Mesothelial cell of epicardium (in vitro differentiated cells): ENCODE measurements around the gene DNAH8. TPM values are rescaled to one million over a fixed set of nuclear protein-coding genes. Genes with fewer than 3 reads are reported as not detected.

ENCODE experiments used
- DNase-seq, 2 experiments: peaks; one replicate each; pipeline ENCODE4 v3.0.0; 2021; ENCODE audit warnings: low spot score in 2 of 2; ENCODE audit not compliant: unreplicated experiment in 2 of 2
- H3K27ac Mint-ChIP-seq: 2 replicates; pipeline ENCODE4 v1.8.0; 2021; ENCODE audit warnings: mixed read lengths
- H3K27me3 Mint-ChIP-seq: 2 replicates; pipeline ENCODE4 v1.8.0; 2021; ENCODE audit warnings: low read depth, mixed read lengths
- H3K36me3 Mint-ChIP-seq: 2 replicates; pipeline ENCODE4 v1.8.0; 2021; ENCODE audit warnings: mixed read lengths
- H3K4me1 Mint-ChIP-seq: 2 replicates; pipeline ENCODE4 v1.8.0; 2021; ENCODE audit warnings: mixed read lengths
- H3K4me3 Mint-ChIP-seq: 2 replicates; pipeline ENCODE4 v1.8.0; 2021; ENCODE audit warnings: mild to moderate bottlenecking, moderate library complexity, mixed read lengths
- H3K9me3 Mint-ChIP-seq: 2 replicates; pipeline ENCODE4 v1.8.0; 2021; ENCODE audit warnings: mixed read lengths
- CTCF ChIP-seq: fragments of 200-600 bp; sonication (generic); IDR thresholded peaks from one replicate; pipeline ENCODE4 v1.5.0; 2021; ENCODE audit warnings: antibody characterized with exemption; ENCODE audit not compliant: unreplicated experiment
- total RNA-seq: library from RNA; stranded (reverse); gene quantifications from 3 replicates; pipeline ENCODE4 v1.2.1, GENCODE V29; 2021

DNAH8 gene
- total RNA-seq, 1 donor from 2014 or later, result 0.25 TPM

GRCh38 chr6:38703949-38704590, 11.0 kb upstream of the DNAH8 start:
- DNase-seq, result no peak
- TF ChIP-seq CTCF, result no peak
- H3K27me3 Mint-ChIP-seq, result peaks cover 7% of the 10 kb centered on the region
- H3K36me3 Mint-ChIP-seq, result peaks cover 24% of the 10 kb centered on the region
- no peak overlapping the region for H3K27ac Mint-ChIP-seq
- peaks cover 18% of the 10 kb centered on the region for H3K4me1 Mint-ChIP-seq
- H3K4me3 Mint-ChIP-seq, result no peak overlapping the region
- peaks cover 17% of the 10 kb centered on the region for H3K9me3 Mint-ChIP-seq

- H3K27me3 Mint-ChIP-seq, result peaks cover 7% of the 10 kb centered on the region
- H3K36me3 Mint-ChIP-seq, result peaks cover 14% of the 10 kb centered on the region
- no peak for TF ChIP-seq CTCF
- peaks cover 18% of the 10 kb centered on the region for H3K4me1 Mint-ChIP-seq
- no peak for DNase-seq
- H3K27ac Mint-ChIP-seq, result no peak overlapping the region
- no peak overlapping the region for H3K4me3 Mint-ChIP-seq
- H3K9me3 Mint-ChIP-seq, result peaks cover 11% of the 10 kb centered on the region
Observed at GRCh38 chr6:38705924-38706323, 9.2 kb upstream of the DNAH8 start.

- TF ChIP-seq CTCF, result no peak
- Mint-ChIP-seq H3K9me3 (peaks cover 9% of the 10 kb centered on the region), H3K4me3 (no peak overlapping the region), H3K4me1 (peaks cover 4% of the 10 kb centered on the region), H3K27ac (no peak overlapping the region), H3K36me3 (peaks cover 6% of the 10 kb centered on the region), H3K27me3 (peaks cover 16% of the 10 kb centered on the region)
- no peak for DNase-seq
Observed at GRCh38 chr6:38708496-38708895, 6.6 kb upstream of the DNAH8 start.

- peaks cover 6% of the 10 kb centered on the region for H3K36me3 Mint-ChIP-seq
- no peak overlapping the region for H3K27ac Mint-ChIP-seq
- peaks cover 4% of the 10 kb centered on the region for H3K4me1 Mint-ChIP-seq
- TF ChIP-seq CTCF, result no peak
- H3K9me3 Mint-ChIP-seq, result peaks cover 9% of the 10 kb centered on the region
- H3K4me3 Mint-ChIP-seq, result no peak overlapping the region
- peaks cover 45% of the 10 kb centered on the region for H3K27me3 Mint-ChIP-seq
- DNase-seq, result no peak
Observed at GRCh38 chr6:38713812-38714211, 1.3 kb upstream of the DNAH8 start.

- Mint-ChIP-seq H3K4me3 (no peak overlapping the region), H3K9me3 (peaks cover 9% of the 10 kb centered on the region), H3K27me3 (peaks cover 50% of the 10 kb centered on the region), H3K36me3 (peaks cover 6% of the 10 kb centered on the region), H3K4me1 (peaks cover 4% of the 10 kb centered on the region), H3K27ac (no peak overlapping the region)
- no peak for TF ChIP-seq CTCF
- DNase-seq, result no peak
Observed at GRCh38 chr6:38714239-38715015, 684 bp upstream of the DNAH8 start.
